ENCODE measurements around the gene ANGEL1. TPM values are rescaled to one million over a fixed set of nuclear protein-coding genes. Genes with fewer than 3 reads are reported as not detected.

The ANGEL1 gene
- total RNA-seq, 1 donor from 2014 or later = 38.8 TPM

- Mint-ChIP-seq H3K27me3 (ENCODE audit: low read depth) (no peaks in the 10 kb centered on the region), H3K36me3 (ENCODE audit: low read depth) (no peaks in the 10 kb centered on the region), H3K4me1 (no peaks in the 10 kb centered on the region), H3K4me3 (no peak overlapping the region), H3K9me3 (no peaks in the 10 kb centered on the region), H3K27ac (ENCODE audit: unreplicated experiment) (no peak overlapping the region)
- no peak for DNase-seq (ENCODE audit: low read depth, low spot score)
- TF ChIP-seq CTCF (conservative IDR thresholded peaks at IDR 0.05) = no peak
These were observed 8.0 kb upstream of the ANGEL1 start for GRCh38 chr14:76820700-76821099.

- TF ChIP-seq CTCF (conservative IDR thresholded peaks at IDR 0.05) = no peak
- peaks cover 24% of the 10 kb centered on the region for H3K4me1 Mint-ChIP-seq
- H3K4me3 Mint-ChIP-seq = no peak overlapping the region
- no peak overlapping the region for H3K27ac Mint-ChIP-seq (ENCODE audit: unreplicated experiment)
- no peak for DNase-seq (ENCODE audit: low read depth, low spot score)
- no peaks in the 10 kb centered on the region for H3K27me3 Mint-ChIP-seq (ENCODE audit: low read depth)
- H3K36me3 Mint-ChIP-seq (ENCODE audit: low read depth) = no peaks in the 10 kb centered on the region
- H3K9me3 Mint-ChIP-seq = no peaks in the 10 kb centered on the region
These were observed 2.3 kb upstream of the ANGEL1 start for GRCh38 chr14:76814726-76815645.

DNA sequence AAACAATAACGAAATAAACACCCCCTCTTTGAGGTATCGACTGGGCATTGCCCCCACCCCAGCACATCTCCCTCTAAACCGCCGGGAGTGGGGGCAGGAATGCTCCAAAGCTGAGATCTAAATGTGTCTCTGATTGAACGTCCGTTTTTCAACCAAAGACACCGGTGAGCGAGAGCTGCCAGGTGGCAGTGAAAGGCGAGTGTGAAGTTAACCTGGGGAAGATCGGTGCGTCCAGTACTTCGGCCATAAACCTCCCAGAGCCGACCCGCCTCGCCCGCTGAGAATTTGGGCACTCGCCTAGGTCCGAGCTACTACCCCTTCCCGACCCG, 625 bp downstream of the ANGEL1 start:
- peak overlapping the region; percentile 96 for H3K4me3 Mint-ChIP-seq
- no peak for TF ChIP-seq CTCF (conservative IDR thresholded peaks at IDR 0.05)
- peaks cover 30% of the 10 kb centered on the region for H3K4me1 Mint-ChIP-seq
- no peaks in the 10 kb centered on the region for H3K9me3 Mint-ChIP-seq
- DNase-seq (ENCODE audit: low read depth, low spot score) = no peak
- peak overlapping the region; percentile 29 for H3K27ac Mint-ChIP-seq (ENCODE audit: unreplicated experiment)
- H3K27me3 Mint-ChIP-seq (ENCODE audit: low read depth) = no peaks in the 10 kb centered on the region
- H3K36me3 Mint-ChIP-seq (ENCODE audit: low read depth) = peaks cover 5% of the 10 kb centered on the region

DNA sequence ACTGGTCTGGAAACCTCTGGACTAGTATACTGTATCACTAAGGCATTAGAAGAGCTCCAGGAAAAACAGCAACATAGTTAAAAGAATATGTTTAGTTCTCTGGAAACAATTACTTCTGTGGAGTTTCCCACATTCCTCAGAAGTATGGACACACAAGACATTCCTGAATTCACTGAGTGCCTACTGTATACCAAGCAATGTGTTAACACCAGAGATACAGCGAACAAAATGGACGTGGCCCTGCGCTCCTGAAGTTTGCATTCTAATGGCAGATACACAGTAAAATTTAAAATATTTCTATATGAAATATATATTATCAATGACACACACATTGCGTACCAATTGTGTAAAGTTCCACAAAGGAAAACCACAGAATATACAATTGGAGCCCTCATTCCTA, 1.1 kb downstream of the ANGEL1 start:
- peak overlapping the region; percentile 96 for H3K4me3 Mint-ChIP-seq
- TF ChIP-seq CTCF (conservative IDR thresholded peaks at IDR 0.05) = no peak
- no peaks in the 10 kb centered on the region for H3K9me3 Mint-ChIP-seq
- peaks cover 7% of the 10 kb centered on the region for H3K36me3 Mint-ChIP-seq (ENCODE audit: low read depth)
- H3K27ac Mint-ChIP-seq (ENCODE audit: unreplicated experiment) = no peak overlapping the region
- H3K27me3 Mint-ChIP-seq (ENCODE audit: low read depth) = no peaks in the 10 kb centered on the region
- H3K4me1 Mint-ChIP-seq = peaks cover 30% of the 10 kb centered on the region
- no peak for DNase-seq (ENCODE audit: low read depth, low spot score)

DNA sequence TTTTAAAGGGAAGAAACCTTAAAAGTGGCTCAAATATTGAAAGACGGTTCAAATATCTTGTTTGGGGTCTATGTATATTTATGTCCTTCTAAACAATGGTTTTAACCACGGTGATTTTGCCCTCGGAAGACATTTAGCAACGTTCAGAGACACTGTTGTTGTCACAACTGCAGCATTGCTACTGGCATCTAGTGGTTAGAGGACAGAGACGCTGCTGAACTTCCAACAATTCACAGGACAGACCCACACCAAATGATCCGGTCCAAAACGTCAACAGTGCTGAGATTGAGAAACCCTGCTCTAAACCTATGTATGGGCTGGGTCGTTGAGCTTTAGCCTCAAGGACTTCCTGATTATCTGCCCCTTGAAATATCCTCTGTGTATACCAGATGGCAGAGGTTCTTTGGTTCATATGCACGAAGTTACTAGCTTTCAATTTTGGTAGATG, 1.7 kb downstream of the ANGEL1 start:
- Mint-ChIP-seq H3K4me3 (peak overlapping the region; percentile 96), H3K4me1 (peaks cover 30% of the 10 kb centered on the region), H3K27ac (ENCODE audit: unreplicated experiment) (peak overlapping the region; percentile 44), H3K9me3 (no peaks in the 10 kb centered on the region), H3K36me3 (ENCODE audit: low read depth) (peaks cover 7% of the 10 kb centered on the region), H3K27me3 (ENCODE audit: low read depth) (no peaks in the 10 kb centered on the region)
- TF ChIP-seq CTCF (conservative IDR thresholded peaks at IDR 0.05) = peak; percentile 43
- no peak for DNase-seq (ENCODE audit: low read depth, low spot score)
